Parathyroid adenoma (tissue), 2 donors: Measurements from ENCODE around the gene AKT3.

Experiments used
- H2AFZ ChIP-seq: fragments of 300-600 bp; sonication (generic); one replicate; pipeline ENCODE4 v1.7.0; 2017; ENCODE audit warnings: antibody characterized with exemption, mild to moderate bottlenecking
- H3K27ac ChIP-seq: fragments of 300-600 bp; sonication (generic); one replicate; pipeline ENCODE4 v1.7.0; 2017
- H3K27me3 ChIP-seq: fragments of 300-600 bp; sonication (generic); one replicate; pipeline ENCODE4 v1.7.0; 2017; ENCODE audit warnings: low read length; ENCODE audit not compliant: control insufficient read depth, insufficient read depth
- H3K36me3 ChIP-seq: fragments of 300-600 bp; sonication (generic); one replicate; pipeline ENCODE4 v1.7.0; 2017; ENCODE audit warnings: low read length; ENCODE audit not compliant: control insufficient read depth, insufficient read depth
- H3K4me1 ChIP-seq: fragments of 300-600 bp; sonication (generic); one replicate; pipeline ENCODE4 v1.7.0; 2017; ENCODE audit warnings: control low read depth
- H3K4me2 ChIP-seq: fragments of 300-600 bp; sonication (generic); one replicate; pipeline ENCODE4 v1.7.0; 2017; ENCODE audit warnings: low read length
- H3K4me3 ChIP-seq: fragments of 300-600 bp; sonication (generic); one replicate; pipeline ENCODE4 v1.7.0; 2017; ENCODE audit warnings: low read depth, low read length
- H3K79me2 ChIP-seq: fragments of 300-600 bp; sonication (generic); one replicate; pipeline ENCODE4 v1.7.0; 2017; ENCODE audit warnings: control low read depth
- H3K9ac ChIP-seq: fragments of 300-600 bp; sonication (generic); one replicate; pipeline ENCODE4 v1.7.0; 2017; ENCODE audit warnings: mild to moderate bottlenecking
- H3K9me3 ChIP-seq: fragments of 300-600 bp; sonication (generic); one replicate; pipeline ENCODE4 v1.7.0; 2017; ENCODE audit warnings: low read length; ENCODE audit not compliant: control insufficient read depth
- TF ChIP-seq, protein P1 (sequence below): fragments of 300-600 bp; sonication (generic); IDR thresholded peaks from one replicate; pipeline ENCODE4 v1.7.0; 2017; ENCODE audit warnings: antibody characterized with exemption, mild to moderate bottlenecking
- donor health status: primary hyperparathyroidism.

AKT3 gene

GRCh38 chr1:243796016-243796415 is 54.0 kb downstream of the AKT3 start:
- Histone ChIP-seq H3K9me3 (no peaks in the 10 kb centered on the region), H3K4me1 (peaks cover 5% of the 10 kb centered on the region), H3K27ac (no peak overlapping the region)

GRCh38 chr1:243793298-243793697 is 56.7 kb downstream of the AKT3 start:
- Histone ChIP-seq H3K36me3 (no peaks in the 10 kb centered on the region), H3K27ac (no peak overlapping the region), H3K4me1 (peaks cover 5% of the 10 kb centered on the region), H3K9me3 (no peaks in the 10 kb centered on the region), H3K4me3 (no peak overlapping the region), H3K27me3 (no peaks in the 10 kb centered on the region), H3K4me2 (no peak overlapping the region), H3K9ac (no peak overlapping the region), H2AFZ (no peak overlapping the region), H3K79me2 (peaks cover 5% of the 10 kb centered on the region)
- TF ChIP-seq, protein P1, sequence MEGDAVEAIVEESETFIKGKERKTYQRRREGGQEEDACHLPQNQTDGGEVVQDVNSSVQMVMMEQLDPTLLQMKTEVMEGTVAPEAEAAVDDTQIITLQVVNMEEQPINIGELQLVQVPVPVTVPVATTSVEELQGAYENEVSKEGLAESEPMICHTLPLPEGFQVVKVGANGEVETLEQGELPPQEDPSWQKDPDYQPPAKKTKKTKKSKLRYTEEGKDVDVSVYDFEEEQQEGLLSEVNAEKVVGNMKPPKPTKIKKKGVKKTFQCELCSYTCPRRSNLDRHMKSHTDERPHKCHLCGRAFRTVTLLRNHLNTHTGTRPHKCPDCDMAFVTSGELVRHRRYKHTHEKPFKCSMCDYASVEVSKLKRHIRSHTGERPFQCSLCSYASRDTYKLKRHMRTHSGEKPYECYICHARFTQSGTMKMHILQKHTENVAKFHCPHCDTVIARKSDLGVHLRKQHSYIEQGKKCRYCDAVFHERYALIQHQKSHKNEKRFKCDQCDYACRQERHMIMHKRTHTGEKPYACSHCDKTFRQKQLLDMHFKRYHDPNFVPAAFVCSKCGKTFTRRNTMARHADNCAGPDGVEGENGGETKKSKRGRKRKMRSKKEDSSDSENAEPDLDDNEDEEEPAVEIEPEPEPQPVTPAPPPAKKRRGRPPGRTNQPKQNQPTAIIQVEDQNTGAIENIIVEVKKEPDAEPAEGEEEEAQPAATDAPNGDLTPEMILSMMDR: no peak

More at GRCh38 chr1:243796016-243796415, 54.0 kb downstream of the AKT3 start:
- Histone ChIP-seq H3K4me3 (no peak overlapping the region), H2AFZ (no peak overlapping the region), H3K27me3 (no peaks in the 10 kb centered on the region), H3K79me2 (peaks cover 7% of the 10 kb centered on the region), H3K36me3 (no peaks in the 10 kb centered on the region), H3K9ac (no peak overlapping the region), H3K4me2 (no peak overlapping the region)
- TF ChIP-seq, protein P1: no peak

- Histone ChIP-seq H3K9ac (no peak overlapping the region), H3K27me3 (no peaks in the 10 kb centered on the region), H3K4me1 (peaks cover 5% of the 10 kb centered on the region), H3K36me3 (no peaks in the 10 kb centered on the region), H2AFZ (no peak overlapping the region), H3K9me3 (no peaks in the 10 kb centered on the region), H3K4me2 (peak overlapping the region; percentile 1), H3K27ac (no peak overlapping the region), H3K4me3 (no peak overlapping the region), H3K79me2 (peaks cover 5% of the 10 kb centered on the region)
- TF ChIP-seq, protein P1: no peak
Measured at GRCh38 chr1:243792891-243793290, 57.2 kb downstream of the AKT3 start.

- H3K36me3 ChIP-seq: no peaks in the 10 kb centered on the region
- TF ChIP-seq, protein P1: no peak
- H3K79me2 ChIP-seq: peaks cover 4% of the 10 kb centered on the region
- no peak overlapping the region for H3K9ac ChIP-seq
- no peak overlapping the region for H2AFZ ChIP-seq
- no peak overlapping the region for H3K27ac ChIP-seq
- no peaks in the 10 kb centered on the region for H3K27me3 ChIP-seq
- peak overlapping the region; percentile 1 for H3K4me2 ChIP-seq
- no peak overlapping the region for H3K4me3 ChIP-seq
- H3K4me1 ChIP-seq: peaks cover 5% of the 10 kb centered on the region
- H3K9me3 ChIP-seq: no peaks in the 10 kb centered on the region
Measured at GRCh38 chr1:243792401-243792800, 57.6 kb downstream of the AKT3 start.

- no peak overlapping the region for H3K4me3 ChIP-seq
- H3K79me2 ChIP-seq: peaks cover 3% of the 10 kb centered on the region
- H3K27me3 ChIP-seq: no peaks in the 10 kb centered on the region
- TF ChIP-seq, protein P1: no peak
- H2AFZ ChIP-seq: no peak overlapping the region
- no peak overlapping the region for H3K9ac ChIP-seq
- peak overlapping the region; percentile 32 for H3K27ac ChIP-seq
- peak overlapping the region; percentile 1 for H3K4me2 ChIP-seq
- peaks cover 5% of the 10 kb centered on the region for H3K4me1 ChIP-seq
- no peaks in the 10 kb centered on the region for H3K36me3 ChIP-seq
- no peaks in the 10 kb centered on the region for H3K9me3 ChIP-seq
Measured at GRCh38 chr1:243791586-243792267, 58.3 kb downstream of the AKT3 start.
